GM12864 (cell line): ENCODE data around the gene PREX1.

ENCODE experiments used
- DNase-seq: peaks from one replicate; pipeline ENCODE4 v3.0.0-alpha.2; 2011; ENCODE audit warnings: low read depth
- H3K4me3 ChIP-seq: 2 replicates; pipeline ENCODE4 v1.5.1; 2011; ENCODE audit warnings: mild to moderate bottlenecking, low read depth, low read length, control low read depth
- CTCF ChIP-seq: IDR thresholded peaks from 2 replicates; pipeline ENCODE4 v1.5.1; 2011; ENCODE audit warnings: low read depth, mild to moderate bottlenecking, moderate library complexity, low read length, control low read depth, inconsistent platforms; ENCODE audit errors: missing control alignments

The PREX1 gene

GRCh38 chr20:48687117-48687800 is 140.5 kb downstream of the PREX1 start:
- no peak for DNase-seq
- no peak overlapping the region for H3K4me3 ChIP-seq
- no peak for TF ChIP-seq CTCF

GRCh38 chr20:48686238-48687116 is 141.3 kb downstream of the PREX1 start:
- no peak for DNase-seq
- no peak for TF ChIP-seq CTCF
- no peak overlapping the region for H3K4me3 ChIP-seq

- H3K4me3 ChIP-seq: no peak overlapping the region
- DNase-seq: no peak
- TF ChIP-seq CTCF: no peak
These were observed 142.5 kb downstream of the PREX1 start for GRCh38 chr20:48685300-48685699.

- H3K4me3 ChIP-seq: no peak overlapping the region
- no peak for DNase-seq
- TF ChIP-seq CTCF: no peak
These were observed 143.2 kb downstream of the PREX1 start for GRCh38 chr20:48684501-48685041.

GRCh38 chr20:48683467-48684175 is 144.2 kb downstream of the PREX1 start:
- no peak for DNase-seq
- H3K4me3 ChIP-seq: no peak overlapping the region
- no peak for TF ChIP-seq CTCF

GRCh38 chr20:48682529-48683363 is 145.1 kb downstream of the PREX1 start:
- no peak for DNase-seq
- no peak for TF ChIP-seq CTCF
- no peak overlapping the region for H3K4me3 ChIP-seq
